Spleen (tissue), 13 donors: ENCODE results near the gene GOLGA6A. TPM values are rescaled to one million over a fixed set of nuclear protein-coding genes. Genes with fewer than 3 reads are reported as not detected.
A peak's percentile ranks its signal among the peaks of the same experiment; 100 is the strongest.
"Not testable (repeated sequence)": the region's sequence is repeated elsewhere in the genome, so short reads cannot be mapped to it uniquely, and the experiment has no call there.

Source experiments
- DNase-seq: peaks from one replicate; pipeline ENCODE4 v3.0.0-alpha.2; 2020
- H3K27ac ChIP-seq, 8 donors: fragments of 200-600 bp; sonication (generic) in 7 of 8; 1 replicate in 4 of 8; 2 replicates in 4 of 8; pipeline versions ENCODE4 v1.5.0 to v1.8.0; 2016 to 2021; ENCODE audit warnings: inconsistent platforms in 4 of 8, mild to moderate bottlenecking in 4 of 8, moderate library complexity in 1 of 8
- H3K27me3 ChIP-seq, 7 donors: fragments of 200-600 bp; sonication (generic) in 6 of 7; replicated peaks in 1 of 7; 1 replicate in 4 of 7; 2 replicates in 3 of 7; pipeline versions ENCODE4 v1.5.0 to v1.8.0; 2016 to 2021; ENCODE audit warnings: inconsistent platforms in 3 of 7, mild to moderate bottlenecking in 1 of 7
- H3K36me3 ChIP-seq, 6 donors: fragments of 200-600 bp; sonication (generic) in 5 of 6; 1 replicate in 4 of 6; 2 replicates in 2 of 6; pipeline versions ENCODE4 v1.5.0 to v1.8.0; 2016 to 2021; ENCODE audit warnings: inconsistent platforms in 2 of 6
- H3K4me1 ChIP-seq, 6 donors: fragments of 200-600 bp; sonication (generic) in 5 of 6; 1 replicate in 3 of 6; 2 replicates in 3 of 6; pipeline versions ENCODE4 v1.5.0 to v1.8.0; 2016 to 2021; ENCODE audit warnings: inconsistent platforms in 3 of 6
- H3K4me3 ChIP-seq, 8 donors: fragments of 200-600 bp; sonication (generic) in 7 of 8; 1 replicate in 4 of 8; 2 replicates in 4 of 8; pipeline versions ENCODE4 v1.5.0 to v1.8.0; 2016 to 2021; ENCODE audit warnings: inconsistent platforms in 4 of 8, mild to moderate bottlenecking in 4 of 8, moderate library complexity in 2 of 8
- H3K9me3 ChIP-seq, 8 donors: fragments of 200-600 bp; sonication (generic) in 7 of 8; 1 replicate in 4 of 8; 2 replicates in 4 of 8; pipeline versions ENCODE4 v1.5.0 to v1.8.0; 2016 to 2021; ENCODE audit warnings: inconsistent platforms in 4 of 8
- POLR2A ChIP-seq, 3 donors: fragments of 450-650 bp; IDR thresholded peaks; one replicate each; pipeline ENCODE4 v1.5.1; 2017; ENCODE audit warnings: antibody characterized with exemption in 3 of 3, mild to moderate bottlenecking in 1 of 3
- POLR2AphosphoS5 ChIP-seq, 3 donors: sonication (generic); formaldehyde crosslinking; IDR thresholded peaks; one replicate each; pipeline ENCODE4 v1.5.1; 2017; ENCODE audit warnings: antibody characterized with exemption in 3 of 3
- WGBS, 5 donors: extraction: QIAGEN DNeasy Blood & Tissue Kit in 3 of 5; methylation state at CpG; one replicate each; pipeline versions ENCODE4 v1.1.5 to v1.1.7; 2013 to 2018; 5-methylcytosine and 5-hydroxymethylcytosine counted together
- intact Hi-C: fragments of 100-400 bp; cut with DNase I; formaldehyde crosslinking; loops from one replicate; pipeline ENCODE4 v1.15.0; 2023; ENCODE audit warnings: low total_unique reads
- long read RNA-seq, 2 donors: transcript quantifications; one replicate each; lab custom pipeline, GENCODE V29; 2026
- polyA plus RNA-seq, 3 donors: library from polyadenylated mRNA; stranded (reverse); fragments of 200-250 nt; gene quantifications; one replicate each; pipeline ENCODE4 v1.2.1, GENCODE V29; 2013
- total RNA-seq, 7 donors: library from RNA; depleted of rRNA in 3 of 7; stranded (reverse); fragments of >200 nt in 3 of 7; fragmentation: NEBNext Ultra II Directional in 4 of 7; extraction: Animal tissue kit (Norgen Biotek cat#: 25700) in 4 of 7; gene quantifications; one replicate each; pipeline versions ENCODE4 v1.1.0 to v1.2.1, GENCODE V29; 2016 to 2021
- TF ChIP-seq, protein P1 (sequence below), 11 experiments: fragments of 200-600 bp in 7 of 11; fragments of 450-650 bp in 4 of 11; sonication (generic) in 4 of 11; IDR thresholded peaks in 8 of 11; conservative IDR thresholded peaks in 3 of 11; 1 replicate in 7 of 11; 2 replicates in 4 of 11; pipeline versions ENCODE4 v1.4.0 to v1.8.0; 2016 to 2021; ENCODE audit warnings: antibody characterized with exemption in 11 of 11, inconsistent platforms in 4 of 11, mild to moderate bottlenecking in 1 of 11
- donor health status: healthy with polysubstance abuse.
- donor health status: DM: no; HTN: no; CAD: no; lungs with moderate emphysema.
- donor health status: DM: no; HTN: no; CAD: no.
- donor health status: Bipolar disorder and iron deficiency.
- donor health status: healthy.
- donor health status: DM: no; HTN: no; CAD: no.
- donor health status: DM: yes; HTN: yes; CAD: no.

The GOLGA6A gene, protein sequence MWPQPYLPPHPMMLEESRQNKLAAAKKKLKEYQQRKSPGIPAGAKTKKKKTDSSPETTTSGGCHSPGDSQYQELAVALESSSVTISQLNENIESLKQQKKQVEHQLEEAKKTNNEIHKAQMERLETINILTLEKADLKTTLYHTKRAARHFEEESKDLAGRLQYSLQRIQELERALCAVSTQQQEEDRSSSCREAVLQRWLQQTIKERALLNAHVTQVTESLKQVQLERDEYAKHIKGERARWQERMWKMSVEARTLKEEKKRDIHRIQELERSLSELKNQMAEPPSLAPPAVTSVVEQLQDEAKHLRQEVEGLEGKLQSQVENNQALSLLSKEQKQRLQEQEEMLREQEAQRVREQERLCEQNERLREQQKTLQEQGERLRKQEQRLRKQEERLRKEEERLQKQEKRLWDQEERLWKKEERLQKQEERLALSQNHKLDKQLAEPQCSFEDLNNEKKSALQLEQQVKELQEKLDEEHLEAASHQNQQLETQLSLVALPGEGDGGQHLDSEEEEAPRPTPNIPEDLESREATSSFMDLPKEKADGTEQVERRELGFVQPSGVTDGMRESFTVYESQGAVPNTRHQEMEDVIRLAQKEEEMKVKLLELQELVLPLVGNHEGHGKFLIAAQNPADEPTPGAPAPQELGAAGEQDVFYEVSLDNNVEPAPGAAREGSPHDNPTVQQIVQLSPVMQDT
- under 1 TPM in 2 of 7 donors, not detected in 5; 0.35 to 0.61 TPM for total RNA-seq
- polyA plus RNA-seq = under 1 TPM in 1 of 3 donors, not detected in 2; 0.03 TPM
- long read RNA-seq, donor 1 = 0 reads
- long read RNA-seq, donor 2 = 0 reads

DNA sequence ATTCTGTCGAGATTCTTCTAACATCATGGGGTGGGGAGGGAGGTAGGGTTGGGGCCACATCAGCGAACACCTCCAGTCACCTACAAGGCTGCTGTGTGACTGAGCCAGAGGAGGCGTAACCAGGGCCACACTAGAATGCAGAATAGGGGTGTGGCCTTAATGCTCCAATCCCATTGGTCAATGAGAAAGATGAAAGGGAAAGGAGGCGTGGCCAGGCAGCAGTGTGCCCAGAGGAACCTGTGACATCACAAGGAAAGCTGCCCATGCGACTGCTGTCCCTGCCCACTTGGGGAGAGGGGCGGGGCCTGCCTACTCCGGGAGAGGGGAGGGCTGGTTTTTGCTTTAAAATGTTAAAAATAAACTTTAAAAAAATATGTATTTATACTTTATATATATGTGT, at the start of gene GOLGA6A:
Gene GOLGA6A (minus strand): TSS at position 101 of the 400 bp plus-strand sequence. CDS start 41 bp downstream, at position 60.
- H3K4me3 ChIP-seq, H3K36me3 ChIP-seq, DNase-seq, H3K9me3 ChIP-seq, H3K27me3 ChIP-seq, intact Hi-C loops, H3K4me1 ChIP-seq, H3K27ac ChIP-seq: not testable (repeated sequence)
- no CpG with 5 or more reads among the region's 7 CpGs for WGBS, 5 donors

DNA sequence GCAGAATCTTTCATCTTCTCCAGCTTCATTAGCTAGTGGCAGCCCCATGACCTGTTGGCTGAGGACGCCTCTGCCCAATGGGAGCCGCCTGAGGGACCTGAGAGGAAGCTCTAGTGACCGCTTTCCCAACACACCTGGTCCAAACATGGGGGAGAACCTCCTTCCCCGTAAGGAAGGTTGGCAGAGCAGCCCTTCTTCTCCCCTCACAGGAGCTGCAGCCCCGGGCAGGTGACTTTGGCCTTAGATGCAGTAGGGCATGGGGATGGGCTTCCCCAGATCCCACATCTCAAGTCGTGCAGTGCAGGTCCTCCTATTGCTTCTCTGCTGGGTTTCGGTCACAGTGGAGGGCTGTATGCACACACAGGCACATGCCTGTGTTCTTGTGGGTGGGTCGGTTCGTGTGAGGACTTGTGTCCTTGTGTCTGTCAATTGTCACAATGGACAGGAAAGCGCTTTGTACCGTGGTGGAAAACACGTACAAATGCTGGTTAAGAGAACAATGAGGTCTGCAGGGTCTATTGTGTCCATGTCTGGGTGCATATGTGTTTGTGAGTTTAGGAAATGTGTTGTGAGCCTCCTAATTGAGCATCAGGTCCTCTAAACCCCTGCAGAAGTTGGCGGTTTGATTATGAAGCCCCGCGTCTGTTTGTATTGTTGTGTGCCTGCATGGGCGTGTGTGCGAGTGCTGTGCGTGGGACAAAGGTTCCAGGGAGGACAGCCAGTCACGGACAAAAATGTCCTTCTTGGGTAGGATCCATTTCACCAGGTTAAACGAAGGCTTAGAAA, 49.5 kb upstream of the GOLGA6A start:
- intact Hi-C loops = no loop called here
- 18 to 29% (median 22%) methylated on average over 17 to 20 of the region's 20 CpGs for WGBS, 5 donors
- no peak for TF ChIP-seq POLR2A (IDR thresholded peaks at IDR 0.05)
- no peak for TF ChIP-seq POLR2AphosphoS5 (IDR thresholded peaks at IDR 0.05)
- TF ChIP-seq, protein P1, sequence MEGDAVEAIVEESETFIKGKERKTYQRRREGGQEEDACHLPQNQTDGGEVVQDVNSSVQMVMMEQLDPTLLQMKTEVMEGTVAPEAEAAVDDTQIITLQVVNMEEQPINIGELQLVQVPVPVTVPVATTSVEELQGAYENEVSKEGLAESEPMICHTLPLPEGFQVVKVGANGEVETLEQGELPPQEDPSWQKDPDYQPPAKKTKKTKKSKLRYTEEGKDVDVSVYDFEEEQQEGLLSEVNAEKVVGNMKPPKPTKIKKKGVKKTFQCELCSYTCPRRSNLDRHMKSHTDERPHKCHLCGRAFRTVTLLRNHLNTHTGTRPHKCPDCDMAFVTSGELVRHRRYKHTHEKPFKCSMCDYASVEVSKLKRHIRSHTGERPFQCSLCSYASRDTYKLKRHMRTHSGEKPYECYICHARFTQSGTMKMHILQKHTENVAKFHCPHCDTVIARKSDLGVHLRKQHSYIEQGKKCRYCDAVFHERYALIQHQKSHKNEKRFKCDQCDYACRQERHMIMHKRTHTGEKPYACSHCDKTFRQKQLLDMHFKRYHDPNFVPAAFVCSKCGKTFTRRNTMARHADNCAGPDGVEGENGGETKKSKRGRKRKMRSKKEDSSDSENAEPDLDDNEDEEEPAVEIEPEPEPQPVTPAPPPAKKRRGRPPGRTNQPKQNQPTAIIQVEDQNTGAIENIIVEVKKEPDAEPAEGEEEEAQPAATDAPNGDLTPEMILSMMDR (IDR thresholded peaks at IDR 0.05 in 8 of 11, conservative IDR thresholded peaks at IDR 0.05 in 3 of 11) = no peak

DNA sequence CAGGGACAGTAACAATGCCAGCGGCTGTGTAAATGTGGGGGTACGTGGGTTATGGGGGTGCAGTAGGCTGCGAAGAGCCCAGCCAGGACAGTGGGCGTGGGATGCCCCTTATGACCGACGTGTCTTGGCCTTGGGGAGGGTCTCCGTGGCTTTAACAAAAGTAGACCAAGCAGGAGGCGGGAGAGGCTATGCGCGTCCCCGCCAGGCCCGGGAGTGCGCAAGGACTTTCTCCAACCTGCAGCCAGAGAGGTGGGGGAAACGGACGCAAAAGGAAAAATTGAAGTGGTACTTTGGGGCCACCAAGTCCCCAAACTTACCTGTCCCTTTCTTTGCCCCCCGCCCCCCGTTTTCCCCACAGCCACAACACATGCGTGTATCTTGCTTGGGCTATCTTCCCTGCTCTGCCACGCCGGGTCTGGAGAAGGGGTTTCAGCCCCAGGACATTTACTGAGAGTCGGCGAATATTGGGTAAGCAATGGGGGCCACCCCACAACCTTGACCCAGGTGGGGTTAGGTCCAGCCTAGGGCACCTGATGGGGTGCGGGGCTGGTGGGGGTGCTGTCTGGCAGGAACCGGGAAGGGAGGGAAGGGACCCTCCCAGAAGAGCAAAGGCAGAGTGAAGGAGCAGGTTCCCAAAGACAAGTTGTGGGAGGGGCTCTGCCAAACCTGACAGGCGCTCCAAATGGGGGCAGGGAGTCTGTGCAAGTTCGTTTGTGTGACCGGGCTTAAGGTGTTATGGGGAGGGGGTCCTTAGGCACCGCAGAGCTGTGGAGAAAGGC, 48.7 kb upstream of the GOLGA6A start:
- TF ChIP-seq, protein P1 (IDR thresholded peaks at IDR 0.05 in 8 of 11, conservative IDR thresholded peaks at IDR 0.05 in 3 of 11) = no peak
- TF ChIP-seq POLR2A (IDR thresholded peaks at IDR 0.05) = no peak
- peaks cover 21 to 89% (median 64%) of the 10 kb centered on the region in 6 donors for H3K4me1 ChIP-seq
- peak overlapping the region in 1 of 8 donors; percentile 65 for H3K4me3 ChIP-seq
- H3K9me3 ChIP-seq = peaks cover 0 to 16% (median 0%) of the 10 kb centered on the region in 8 donors
- peaks cover 6 to 100% (median 89%) of the 10 kb centered on the region in 7 donors for H3K27me3 ChIP-seq
- WGBS, 5 donors = 12 to 19% (median 15%) methylated on average over 26 to 28 of the region's 28 CpGs
- no peak overlapping the region for H3K27ac ChIP-seq
- no peaks in the 10 kb centered on the region for H3K36me3 ChIP-seq
- no peak for DNase-seq
- intact Hi-C loops = no loop called here

More for the DNA sequence above, 49.5 kb upstream of the GOLGA6A start:
- Histone ChIP-seq H3K9me3 (peaks cover 0 to 16% (median 0%) of the 10 kb centered on the region in 8 donors), H3K4me1 (peaks cover 26 to 97% (median 72%) of the 10 kb centered on the region in 6 donors), H3K36me3 (no peaks in the 10 kb centered on the region), H3K27ac (peak overlapping the region in 2 of 8 donors; percentile 3 to 8), H3K27me3 (peaks cover 6 to 100% (median 97%) of the 10 kb centered on the region in 7 donors), H3K4me3 (no peak overlapping the region)
- DNase-seq = no peak
